Measurements from ENCODE around the gene SAC3D1. TPM values are rescaled to one million over a fixed set of nuclear protein-coding genes. Genes with fewer than 3 reads are reported as not detected.
A peak's percentile ranks its signal among the peaks of the same experiment; 100 is the strongest.

The SAC3D1 gene
- total RNA-seq, 4 donors from 2014 or later = 10.9 to 21.5 (median 13.9) TPM

GRCh38 chr11:65057526-65057925 lies 16.5 kb downstream of the SAC3D1 start:
- Histone ChIP-seq H3K27ac (peak overlapping the region in 3 of 4 donors; percentile 36 to 87 (median 76)), H3K4me3 (peak overlapping the region in 3 of 4 donors; percentile 27 to 58 (median 56)), H3K4me1 (peaks cover 0 to 34% (median 7%) of the 10 kb centered on the region in 4 donors), H3K27me3 (no peaks in the 10 kb centered on the region), H3K9me3 (no peaks in the 10 kb centered on the region), H3K36me3 (no peaks in the 10 kb centered on the region)
- DNase-seq = no peak
- no peak for TF ChIP-seq POLR2A (IDR thresholded peaks at IDR 0.05)
- no peak for TF ChIP-seq CTCF (IDR thresholded peaks at IDR 0.05)

GRCh38 chr11:65058012-65058411 lies 17.0 kb downstream of the SAC3D1 start:
- Histone ChIP-seq H3K4me3 (peak overlapping the region in 3 of 4 donors; percentile 27 to 58 (median 56)), H3K36me3 (no peaks in the 10 kb centered on the region), H3K9me3 (no peaks in the 10 kb centered on the region)

GRCh38 chr11:65058419-65059054 lies 17.5 kb downstream of the SAC3D1 start, which contains the start of gene NAALADL1:
TSS of gene NAALADL1 (minus strand) at chr11:65058553. CDS start at chr11:65058521, 32 bp downstream.
- Histone ChIP-seq H3K4me1 (peaks cover 0 to 24% (median 7%) of the 10 kb centered on the region in 4 donors), H3K27me3 (no peaks in the 10 kb centered on the region), H3K4me3 (peak within 1 kb of the TSS in 3 of 4 donors; percentile 27 to 58 (median 56)), H3K27ac (peak within 1 kb of the TSS in 3 of 4 donors; percentile 55 to 87 (median 76)), H3K9me3 (no peaks in the 10 kb centered on the region), H3K36me3 (no peaks in the 10 kb centered on the region)
- DNase-seq = peak in 2 of 3 donors; percentile 85 to 86
- TF ChIP-seq CTCF (IDR thresholded peaks at IDR 0.05) = no peak
- peak; percentile 63 to 78 for TF ChIP-seq POLR2A (IDR thresholded peaks at IDR 0.05)

More at GRCh38 chr11:65058012-65058411, 17.0 kb downstream of the SAC3D1 start:
- Histone ChIP-seq H3K27me3 (no peaks in the 10 kb centered on the region), H3K27ac (peak overlapping the region in 3 of 4 donors; percentile 36 to 87 (median 76)), H3K4me1 (peaks cover 0 to 29% (median 7%) of the 10 kb centered on the region in 4 donors)
- no peak for TF ChIP-seq POLR2A (IDR thresholded peaks at IDR 0.05)
- TF ChIP-seq CTCF (IDR thresholded peaks at IDR 0.05) = no peak
- DNase-seq = no peak

- Histone ChIP-seq H3K4me1 (peaks cover 0 to 17% (median 4%) of the 10 kb centered on the region in 4 donors), H3K27me3 (no peaks in the 10 kb centered on the region), H3K27ac (peak overlapping the region in 3 of 4 donors; percentile 10 to 87 (median 76)), H3K36me3 (no peaks in the 10 kb centered on the region), H3K9me3 (no peaks in the 10 kb centered on the region), H3K4me3 (no peak overlapping the region)
- no peak for DNase-seq
- TF ChIP-seq POLR2A (IDR thresholded peaks at IDR 0.05) (no peak), CTCF (IDR thresholded peaks at IDR 0.05) (no peak)
These were observed 18.5 kb downstream of the SAC3D1 start for GRCh38 chr11:65059523-65059922.

- H3K4me3 ChIP-seq = no peak overlapping the region
- peaks cover 0 to 17% (median 4%) of the 10 kb centered on the region in 4 donors for H3K4me1 ChIP-seq
- peak overlapping the region in 3 of 4 donors; percentile 10 to 87 (median 76) for H3K27ac ChIP-seq
- H3K36me3 ChIP-seq = no peaks in the 10 kb centered on the region
- no peaks in the 10 kb centered on the region for H3K9me3 ChIP-seq
- no peaks in the 10 kb centered on the region for H3K27me3 ChIP-seq
- peak in 3 of 6 experiments; percentile 12 to 29 (median 22) for TF ChIP-seq CTCF (IDR thresholded peaks at IDR 0.05)
- peak in 1 of 2 donors; percentile 32 for TF ChIP-seq POLR2A (IDR thresholded peaks at IDR 0.05)
- peak in 2 of 3 donors; percentile 68 to 76 for DNase-seq
These were observed 19.2 kb downstream of the SAC3D1 start for GRCh38 chr11:65059959-65060824.

Measured in Peyer's patch (tissue), 4 donors.